ENCODE results near the gene CDH10.

Gene CDH10

GRCh38 chr5:24480952-24481351, 163.8 kb downstream of the CDH10 start:
- DNase-seq (ENCODE audit: low read depth): no peak

GRCh38 chr5:24477958-24478357, 166.8 kb downstream of the CDH10 start:
- DNase-seq (ENCODE audit: low read depth): no peak

DNA sequence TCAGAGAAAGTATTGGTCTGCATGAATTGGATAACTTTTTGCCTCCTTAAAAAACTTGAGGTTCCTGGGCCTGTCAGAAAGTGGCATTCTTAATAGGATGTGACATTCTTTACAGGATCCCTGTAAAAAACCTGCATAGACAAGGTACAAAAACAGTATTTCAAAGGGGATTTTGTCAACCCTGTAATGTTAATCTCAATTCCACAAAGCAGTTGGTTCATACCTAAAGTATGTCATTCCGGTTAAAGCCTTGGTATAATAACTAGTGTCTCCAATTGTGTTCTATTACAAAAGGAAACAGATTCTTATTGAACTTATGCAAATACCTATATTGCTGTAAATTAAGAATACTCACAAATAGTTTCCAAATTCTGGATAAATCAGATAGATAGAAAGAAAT, 169.7 kb downstream of the CDH10 start:
- DNase-seq (ENCODE audit: low read depth): no peak

GRCh38 chr5:24474685-24475084, 170.1 kb downstream of the CDH10 start:
- DNase-seq (ENCODE audit: low read depth): no peak

DNA sequence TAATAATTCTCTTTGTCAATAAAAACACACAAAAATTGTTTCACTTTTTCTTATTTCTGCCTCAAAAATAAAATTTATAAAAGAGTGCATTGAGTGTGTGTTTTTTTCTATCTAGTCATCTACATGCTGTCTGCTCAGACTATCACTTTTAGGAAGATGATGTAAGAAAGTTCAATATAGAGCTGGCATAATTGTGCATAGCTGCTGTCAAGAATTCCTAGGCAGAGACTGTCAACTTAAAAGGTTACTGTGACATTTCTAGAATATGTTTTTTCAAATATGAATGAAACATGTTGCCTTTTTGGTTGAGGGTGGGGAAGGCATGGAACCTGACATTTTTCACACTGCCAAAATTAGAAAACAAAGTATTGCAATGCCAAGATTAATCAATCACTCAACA, 172.3 kb downstream of the CDH10 start:
- no peak for DNase-seq (ENCODE audit: low read depth)

DNA sequence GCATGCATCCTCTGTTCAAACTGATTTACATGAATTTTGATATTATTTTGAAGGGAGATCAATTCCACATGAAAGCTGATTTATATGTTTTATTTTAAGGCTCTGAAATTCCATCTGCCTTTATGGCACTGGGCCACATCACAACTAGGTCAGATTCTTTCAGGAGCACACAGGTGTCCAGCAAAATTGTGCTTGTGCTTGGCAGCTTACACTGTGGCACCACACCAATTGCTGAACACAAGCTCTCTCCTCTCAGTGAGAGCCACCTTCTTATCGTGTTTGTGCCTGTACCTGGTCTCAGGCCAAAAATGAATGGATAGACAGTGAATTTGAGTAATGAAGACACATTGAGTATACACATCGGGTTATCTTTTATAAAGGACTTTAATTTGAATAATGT, 200.4 kb downstream of the CDH10 start:
- no peak for DNase-seq (ENCODE audit: low read depth)

DNA sequence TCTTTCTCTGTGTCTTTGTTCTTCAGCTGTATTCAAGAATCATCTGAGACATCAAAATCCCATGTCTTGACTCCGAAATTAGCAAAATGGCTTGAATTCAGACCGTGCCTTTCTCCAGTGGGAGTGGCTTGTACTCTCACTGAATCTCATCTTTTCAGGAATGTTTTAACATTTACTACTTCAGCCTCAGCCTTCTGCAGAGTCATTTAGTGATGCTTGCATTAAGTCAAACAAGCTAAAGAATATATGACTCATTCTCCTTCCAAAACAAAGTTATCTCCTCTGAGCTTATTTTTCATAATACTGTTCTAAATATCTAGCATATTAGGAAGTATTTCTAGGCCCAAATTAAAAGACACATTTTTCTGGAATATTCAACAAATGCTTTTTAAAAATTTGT, 205.3 kb downstream of the CDH10 start:
- no peak for DNase-seq (ENCODE audit: low read depth)
